ENCODE measurements around the gene ARMC3. TPM values are rescaled to one million over a fixed set of nuclear protein-coding genes. Genes with fewer than 3 reads are reported as not detected.
A peak's percentile ranks its signal among the peaks of the same experiment; 100 is the strongest.
"Not testable (repeated sequence)": the region's sequence is repeated elsewhere in the genome, so short reads cannot be mapped to it uniquely, and the experiment has no call there.

ARMC3 gene
- total RNA-seq, 1 experiment from 2014 or later: not detected

DNA sequence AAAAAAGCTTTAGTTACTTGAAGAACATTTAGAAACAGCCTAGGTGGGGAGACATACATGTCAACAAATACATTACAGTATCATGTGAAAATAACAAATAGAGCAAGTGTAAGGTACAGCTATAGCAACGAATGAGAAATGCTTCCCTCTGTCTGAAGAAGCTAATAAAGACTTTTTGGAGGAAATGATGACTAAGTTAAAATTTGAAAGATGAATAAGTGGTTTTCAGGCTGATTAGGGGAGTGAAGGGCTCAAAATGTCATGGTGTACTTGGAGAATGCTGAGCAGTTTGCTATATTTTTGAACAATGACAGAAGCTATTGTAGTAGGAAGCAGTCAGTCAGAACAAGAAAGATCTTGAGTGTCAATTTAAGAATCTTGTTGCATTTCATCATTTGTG, 2.8 kb upstream of the ARMC3 start:
- DNase-seq (ENCODE audit: low read depth): no peak

DNA sequence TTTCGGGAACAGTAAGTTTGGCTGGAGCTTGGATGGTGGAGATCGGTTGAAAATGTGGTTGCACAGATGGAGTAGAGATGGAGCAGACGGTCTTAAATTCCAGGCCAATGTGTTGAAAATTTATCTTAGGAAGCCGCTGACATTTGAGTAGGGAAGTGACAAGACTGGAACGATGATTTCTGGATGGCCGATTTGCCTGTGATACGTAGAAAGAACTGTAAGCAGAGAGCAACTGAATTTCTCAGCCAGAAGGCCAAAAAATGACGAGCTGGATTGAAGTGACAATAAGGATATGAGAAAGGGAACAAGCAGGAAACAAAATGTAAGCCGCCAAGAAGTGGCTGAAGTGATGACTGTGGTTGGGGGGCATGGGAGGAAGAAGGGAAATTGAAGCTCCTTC, 687 bp upstream of the ARMC3 start:
- DNase-seq (ENCODE audit: low read depth): no peak

DNA sequence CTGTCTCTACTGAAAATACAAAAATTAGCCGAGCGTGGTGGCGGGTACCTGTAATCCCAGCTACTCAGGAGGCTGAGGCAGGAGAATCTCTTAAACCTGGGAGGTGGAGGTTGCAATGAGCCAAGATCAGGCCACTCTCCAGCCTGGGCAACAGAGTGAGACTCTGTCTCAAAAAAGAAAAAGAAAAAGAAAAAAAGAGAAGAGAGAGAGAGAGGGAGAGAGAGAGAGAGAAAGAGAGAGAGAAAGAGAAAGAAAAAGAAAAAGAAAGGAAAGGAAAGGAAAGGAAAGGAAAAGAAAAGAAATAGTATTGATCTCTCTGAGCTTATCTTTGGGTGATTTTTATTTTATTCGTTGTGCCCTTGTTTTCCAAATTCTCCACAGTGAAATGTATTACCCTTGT, 1.2 kb downstream of the ARMC3 start:
- not testable (repeated sequence) for DNase-seq (ENCODE audit: low read depth)

DNA sequence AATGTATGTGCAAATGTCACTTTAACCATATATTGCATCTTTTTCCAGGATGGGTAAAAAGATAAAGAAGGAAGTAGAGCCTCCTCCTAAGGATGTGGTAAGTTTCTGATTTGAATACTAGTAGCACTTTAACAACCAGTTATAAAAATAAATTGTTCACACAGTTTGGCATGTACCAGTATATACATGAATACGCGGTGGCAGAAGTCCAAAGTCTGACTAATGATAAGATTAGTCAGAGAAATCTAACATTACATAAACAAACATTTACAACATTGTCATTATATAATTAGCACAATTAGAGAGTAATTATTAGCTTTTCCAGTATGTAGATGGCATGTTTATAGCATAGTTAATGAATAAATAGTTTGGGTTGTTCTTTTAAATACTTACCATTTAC, 4.1 kb downstream of the ARMC3 start:
- peak; percentile 8 for DNase-seq (ENCODE audit: low read depth)

DNA sequence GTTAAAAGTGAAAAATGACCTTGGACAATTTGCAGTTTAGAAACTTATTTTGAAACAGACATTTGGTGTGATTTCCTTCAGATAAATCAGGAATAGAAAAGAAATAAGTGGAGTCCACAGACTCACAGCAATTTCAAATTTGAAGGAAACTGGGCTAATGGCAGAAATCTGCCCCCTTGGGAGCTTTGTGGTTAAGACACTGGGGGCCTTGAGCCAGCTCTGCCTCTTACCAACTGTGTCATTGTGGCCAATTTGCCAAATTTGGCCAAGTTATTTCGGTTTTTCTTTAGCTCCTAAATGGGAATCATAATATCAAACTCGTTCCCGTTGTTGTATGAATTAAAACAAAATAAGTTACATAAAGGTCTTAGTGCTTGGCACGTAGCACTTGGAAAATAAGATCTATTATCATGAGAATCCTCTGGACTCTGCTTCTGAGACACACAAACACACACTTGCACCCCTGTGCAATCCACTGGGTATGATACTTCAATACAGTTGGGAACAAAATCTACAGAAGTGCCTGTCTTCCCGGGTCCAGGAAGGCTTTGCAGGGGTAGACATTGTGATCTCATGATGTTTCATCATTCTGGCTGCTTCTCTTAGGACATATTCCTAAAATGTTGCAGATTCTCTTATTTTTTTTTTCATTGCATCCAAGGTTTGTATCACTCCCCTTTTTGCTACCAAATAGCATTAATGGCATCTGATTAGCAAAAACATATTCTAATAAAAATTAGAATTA, 4.9 kb downstream of the ARMC3 start:
- DNase-seq (ENCODE audit: low read depth): no peak

DNA sequence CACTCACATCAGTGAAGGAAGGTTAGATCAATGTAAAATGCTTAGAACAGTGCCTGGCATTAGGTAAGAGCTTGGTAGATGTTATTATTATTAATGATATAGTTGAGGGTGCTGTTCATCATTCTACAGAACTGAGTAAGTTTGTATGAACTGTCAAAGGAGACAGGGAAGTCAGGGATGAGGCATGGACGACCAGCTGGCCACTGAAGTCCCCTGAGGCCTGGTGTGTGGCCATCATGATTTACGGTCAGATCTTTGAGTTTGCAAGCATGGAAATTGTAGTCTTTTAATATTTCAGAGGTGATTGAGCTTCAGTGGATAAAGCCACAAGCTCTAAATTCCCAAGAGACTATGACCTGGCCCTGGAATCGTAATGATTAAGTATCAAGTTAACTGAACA, 6.9 kb downstream of the ARMC3 start:
- no peak for DNase-seq (ENCODE audit: low read depth)

DNA sequence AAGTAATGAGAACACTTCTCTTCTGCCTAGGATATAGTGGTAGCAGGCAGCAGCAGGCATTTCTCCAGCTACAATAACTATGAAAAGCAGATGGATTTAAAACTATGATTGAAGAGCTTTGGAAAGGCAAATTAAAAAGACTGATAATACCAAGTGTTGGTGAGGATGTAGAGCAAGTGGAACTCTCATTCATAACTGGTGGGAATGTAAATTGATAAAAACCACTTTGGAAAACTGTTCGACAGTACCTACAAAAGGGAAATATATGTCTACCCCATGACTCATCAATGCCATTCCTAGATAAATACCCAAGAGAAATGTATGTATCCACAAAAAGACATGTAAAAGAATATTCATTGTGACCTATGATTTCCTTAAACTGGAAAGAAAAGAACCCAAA, 14.6 kb downstream of the ARMC3 start:
- DNase-seq (ENCODE audit: low read depth): no peak

DNA sequence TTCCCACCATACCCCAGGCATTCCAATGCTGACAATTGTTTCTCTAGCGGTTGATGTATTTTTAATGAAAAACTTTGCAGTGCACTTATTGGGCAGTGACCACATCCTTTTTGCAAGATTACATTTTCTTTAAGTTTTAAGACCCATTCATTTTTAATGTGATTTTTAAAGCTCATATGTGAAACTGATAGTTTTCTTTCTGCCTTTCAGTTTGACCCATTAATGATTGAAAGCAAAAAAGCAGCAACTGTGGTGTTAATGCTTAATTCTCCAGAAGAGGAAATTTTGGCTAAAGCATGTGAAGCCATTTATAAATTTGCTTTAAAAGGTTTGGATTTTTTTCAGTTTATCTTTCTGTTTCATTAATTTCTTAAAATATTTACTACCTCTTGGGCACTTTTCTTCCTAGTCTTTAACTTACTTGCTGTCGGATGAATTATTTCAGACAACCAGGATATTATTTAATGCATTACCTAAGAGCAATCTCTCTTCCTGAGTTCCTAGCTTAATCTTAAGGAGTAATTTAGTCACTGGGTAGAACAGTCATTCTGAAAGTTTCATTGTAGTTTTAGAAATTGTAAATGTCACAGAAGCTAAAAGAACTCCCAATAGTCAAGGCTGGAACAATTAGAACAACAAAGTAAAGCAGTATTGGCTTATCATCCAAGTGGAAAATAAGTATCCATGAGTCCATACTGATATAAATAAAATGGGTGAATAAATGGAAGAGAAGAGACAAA, 18.3 kb downstream of the ARMC3 start:
- DNase-seq (ENCODE audit: low read depth): no peak

DNA sequence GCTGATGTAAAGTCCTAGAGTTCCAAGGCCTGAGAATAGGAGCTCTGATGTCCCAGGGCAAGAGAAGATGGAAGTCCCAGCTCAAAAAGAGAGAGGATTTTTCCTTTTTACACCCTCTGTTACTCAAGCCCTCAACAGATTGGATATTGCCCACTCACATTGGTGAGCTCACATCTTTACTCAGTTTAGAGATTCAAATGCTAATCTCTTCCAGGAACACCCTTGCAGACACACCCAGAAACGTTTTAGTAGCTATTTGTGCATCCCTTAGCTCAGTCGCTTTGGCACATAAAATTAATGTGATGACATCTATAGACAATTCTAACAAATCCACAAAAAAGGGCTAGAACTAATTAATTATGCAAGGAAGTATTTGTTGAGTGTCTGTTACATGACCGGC, 27.1 kb downstream of the ARMC3 start:
- DNase-seq (ENCODE audit: low read depth): no peak

DNA sequence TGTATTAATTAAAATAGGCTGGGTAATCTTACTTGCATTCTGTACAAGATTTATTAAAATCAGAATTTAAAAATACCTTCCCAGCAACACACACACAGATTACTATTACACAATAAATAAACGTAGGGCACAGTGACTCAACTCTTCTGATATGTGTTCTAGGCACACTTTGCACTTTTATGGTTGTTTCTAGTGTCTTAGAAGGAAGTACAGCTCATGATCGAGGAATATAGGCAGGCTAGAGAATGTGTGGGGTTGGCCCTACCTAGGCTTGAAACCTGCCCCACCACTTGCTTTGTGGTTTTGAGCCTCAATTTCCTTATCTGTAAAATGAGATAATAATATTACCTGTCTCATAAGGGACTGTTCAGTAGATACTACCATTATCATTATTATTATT, 30.5 kb downstream of the ARMC3 start:
- no peak for DNase-seq (ENCODE audit: low read depth)

DNA sequence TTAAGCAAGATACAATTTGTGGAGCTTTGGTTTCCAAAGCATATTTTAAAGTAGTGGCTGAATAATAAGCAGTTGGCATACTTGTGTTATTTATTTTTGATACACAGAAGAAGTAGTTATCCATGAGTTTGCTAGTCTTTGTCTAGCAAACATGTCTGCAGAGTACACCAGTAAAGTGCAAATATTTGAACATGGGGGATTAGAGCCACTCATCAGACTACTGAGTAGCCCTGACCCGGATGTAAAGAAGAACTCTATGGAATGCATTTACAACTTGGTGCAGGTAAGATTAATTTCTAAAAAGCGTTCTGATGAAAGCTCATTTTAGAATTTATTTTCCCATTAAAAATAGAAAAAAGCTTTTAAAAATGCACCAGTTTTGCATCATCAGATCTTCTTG, 31.4 kb downstream of the ARMC3 start:
- DNase-seq (ENCODE audit: low read depth): no peak

DNA sequence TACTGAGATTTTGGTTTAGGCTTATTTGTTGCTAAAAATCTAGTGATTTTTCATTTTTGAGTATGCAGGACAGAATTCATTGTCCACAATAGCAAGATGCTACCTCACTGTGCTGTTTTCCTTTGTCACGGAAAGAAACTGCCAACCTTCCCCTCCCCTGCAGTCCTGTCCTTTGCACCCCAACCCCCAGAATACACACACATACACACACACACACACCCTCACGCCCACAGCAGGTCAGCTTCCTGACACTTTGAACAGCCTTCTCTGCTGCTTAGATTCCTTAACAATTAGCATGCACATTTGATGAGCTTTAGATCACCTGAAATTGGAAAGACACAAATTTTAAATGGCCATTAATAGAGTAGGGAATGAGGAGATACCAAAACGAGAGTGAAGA, 32.1 kb downstream of the ARMC3 start:
- no peak for DNase-seq (ENCODE audit: low read depth)

DNA sequence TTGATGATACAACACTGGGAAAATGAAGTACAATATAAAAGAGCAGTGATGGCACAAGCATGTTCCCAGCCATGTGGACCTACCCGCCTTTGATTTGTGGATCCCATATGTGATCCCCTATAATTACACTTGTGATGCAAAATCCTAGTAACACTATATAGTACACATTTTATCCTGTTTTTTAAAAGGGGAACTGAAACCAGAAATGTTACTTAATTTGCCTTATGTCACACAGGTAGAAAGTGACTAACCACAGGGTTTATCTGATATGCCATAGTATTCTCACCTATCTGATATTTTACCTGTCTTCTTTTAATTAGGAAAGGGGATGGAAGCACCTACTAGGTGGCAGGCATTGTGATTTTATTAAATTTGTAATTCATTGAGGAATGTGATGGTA, 35.0 kb downstream of the ARMC3 start:
- DNase-seq (ENCODE audit: low read depth): no peak

DNA sequence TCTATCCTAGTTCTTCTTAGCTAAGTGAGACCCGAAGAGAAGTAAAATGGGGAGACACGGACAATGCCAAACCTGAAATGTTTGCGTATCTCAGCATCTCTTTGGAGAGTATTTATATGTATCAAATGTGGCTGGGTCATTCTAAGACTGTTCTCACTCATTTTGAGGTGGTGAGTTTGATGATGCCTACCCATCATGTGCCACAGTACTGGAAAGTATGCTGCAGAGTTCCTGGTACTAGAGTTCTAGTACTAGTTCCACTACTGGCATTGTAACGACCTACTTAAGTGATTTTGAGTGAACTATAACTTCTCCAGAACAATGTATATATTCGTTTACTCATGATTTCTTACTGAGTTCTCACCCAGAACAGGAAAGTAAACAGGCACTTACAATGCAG, 41.9 kb downstream of the ARMC3 start:
- DNase-seq (ENCODE audit: low read depth): no peak

DNA sequence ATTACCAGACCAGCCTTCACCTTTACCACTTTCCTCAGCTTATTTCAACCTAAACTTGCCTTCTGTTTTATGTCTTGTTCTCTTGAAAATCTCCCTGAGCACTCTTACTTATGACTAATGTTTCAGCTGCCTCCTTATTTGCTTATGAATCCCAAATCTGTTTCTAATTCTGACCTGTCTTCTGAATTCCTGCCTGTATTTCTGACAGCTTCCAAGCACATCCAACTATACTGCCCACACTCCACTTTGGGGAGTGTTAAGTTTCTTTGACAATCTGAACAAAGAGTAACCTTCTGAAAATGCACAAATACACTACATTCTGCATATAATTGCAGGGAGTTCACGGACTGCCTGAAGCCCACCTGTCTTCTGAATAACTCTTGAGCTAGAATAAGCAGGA, 48.7 kb downstream of the ARMC3 start:
- no peak for DNase-seq (ENCODE audit: low read depth)

DNA sequence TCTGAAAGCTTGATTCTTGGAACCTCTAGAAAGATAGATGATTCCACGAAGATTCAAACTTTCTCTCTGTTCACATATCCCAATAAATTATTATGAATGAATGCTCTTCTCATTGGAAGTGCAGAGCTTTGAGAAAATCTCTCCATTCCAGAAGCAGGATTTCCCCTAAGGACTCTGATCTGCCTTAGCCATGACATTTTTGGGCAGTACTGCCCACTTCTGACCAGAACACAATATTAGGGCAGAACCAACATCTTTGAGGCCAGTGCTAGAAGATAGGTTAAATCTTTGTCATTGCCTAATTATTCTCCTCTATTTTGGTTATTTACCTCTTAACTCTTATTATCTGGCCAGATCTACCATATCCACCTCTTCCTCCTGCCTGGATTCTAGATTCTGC, 49.9 kb downstream of the ARMC3 start:
- no peak for DNase-seq (ENCODE audit: low read depth)

DNA sequence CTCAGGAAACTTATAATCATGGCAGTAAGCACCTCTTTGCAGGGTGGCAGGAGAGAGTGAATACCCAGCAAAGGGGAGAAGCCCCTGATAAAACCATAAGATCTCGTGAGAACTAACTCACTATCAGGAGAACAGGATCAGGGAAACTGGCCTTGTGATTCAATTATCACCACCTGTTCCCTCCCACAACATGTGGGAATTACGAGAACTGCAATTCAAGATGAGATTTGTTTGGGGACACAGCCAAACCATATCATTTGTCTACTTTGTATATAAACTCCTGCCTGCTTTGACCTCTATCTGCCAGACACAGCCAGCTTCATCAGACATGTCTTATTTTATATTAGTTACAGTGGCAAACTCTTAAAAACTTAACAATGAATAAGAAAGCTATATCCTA, 50.4 kb downstream of the ARMC3 start:
- no peak for DNase-seq (ENCODE audit: low read depth)

DNA sequence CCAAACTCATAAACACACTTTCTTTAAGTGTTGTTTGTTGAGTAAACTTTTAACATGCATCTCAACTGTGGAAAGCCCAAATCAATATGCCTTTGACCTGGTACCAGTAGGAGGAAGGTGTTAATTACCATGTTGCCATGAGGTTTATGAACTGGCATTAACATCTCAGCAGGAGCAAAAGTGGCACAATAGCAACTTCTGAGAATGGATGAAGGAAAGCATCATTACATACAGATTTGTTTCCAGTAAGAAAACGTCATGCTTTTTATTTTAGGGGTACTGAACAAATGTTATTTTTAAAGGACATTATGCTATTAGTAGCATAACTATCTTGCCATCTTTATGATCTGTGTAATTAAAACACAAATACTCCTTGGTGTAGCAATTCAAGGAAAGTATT, 51.1 kb downstream of the ARMC3 start:
- DNase-seq (ENCODE audit: low read depth): no peak

DNA sequence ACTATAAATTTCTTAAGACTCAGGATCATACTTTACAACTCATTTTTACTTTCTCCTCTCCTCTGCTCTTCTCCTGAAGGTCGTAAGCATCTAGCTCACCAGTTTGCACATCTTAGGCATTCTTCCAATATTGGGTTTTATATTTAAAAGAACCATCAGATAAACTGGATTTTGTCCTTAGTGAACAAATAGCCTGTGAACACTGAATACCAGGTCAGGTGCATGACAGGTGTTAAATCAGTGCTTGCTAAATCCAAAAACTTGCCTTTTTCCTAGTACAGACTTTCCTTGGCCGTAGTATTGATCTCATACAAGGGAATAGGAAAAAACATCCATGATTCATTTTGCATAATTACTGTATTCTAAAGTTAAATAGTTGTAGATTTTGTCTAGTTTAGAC, 53.0 kb downstream of the ARMC3 start:
- no peak for DNase-seq (ENCODE audit: low read depth)

DNA sequence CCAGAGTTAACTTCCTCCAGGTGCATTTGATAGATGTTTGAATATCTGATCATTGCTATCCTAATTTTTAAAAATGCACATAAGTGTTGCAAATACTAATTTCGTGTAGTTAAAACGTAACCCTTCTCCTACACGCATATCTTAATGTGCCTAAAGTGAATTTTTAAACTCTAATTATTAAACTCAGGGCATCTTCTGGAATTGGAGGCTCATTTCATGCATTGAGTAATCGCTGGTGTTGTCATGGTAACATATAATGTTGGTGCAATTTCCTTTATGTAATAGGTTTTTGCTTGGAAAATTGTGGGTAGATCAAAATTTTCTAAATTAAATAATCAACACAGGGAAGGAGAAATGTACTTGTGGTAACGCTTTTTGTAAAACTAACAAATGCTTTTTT, 56.2 kb downstream of the ARMC3 start:
- no peak for DNase-seq (ENCODE audit: low read depth)

DNA sequence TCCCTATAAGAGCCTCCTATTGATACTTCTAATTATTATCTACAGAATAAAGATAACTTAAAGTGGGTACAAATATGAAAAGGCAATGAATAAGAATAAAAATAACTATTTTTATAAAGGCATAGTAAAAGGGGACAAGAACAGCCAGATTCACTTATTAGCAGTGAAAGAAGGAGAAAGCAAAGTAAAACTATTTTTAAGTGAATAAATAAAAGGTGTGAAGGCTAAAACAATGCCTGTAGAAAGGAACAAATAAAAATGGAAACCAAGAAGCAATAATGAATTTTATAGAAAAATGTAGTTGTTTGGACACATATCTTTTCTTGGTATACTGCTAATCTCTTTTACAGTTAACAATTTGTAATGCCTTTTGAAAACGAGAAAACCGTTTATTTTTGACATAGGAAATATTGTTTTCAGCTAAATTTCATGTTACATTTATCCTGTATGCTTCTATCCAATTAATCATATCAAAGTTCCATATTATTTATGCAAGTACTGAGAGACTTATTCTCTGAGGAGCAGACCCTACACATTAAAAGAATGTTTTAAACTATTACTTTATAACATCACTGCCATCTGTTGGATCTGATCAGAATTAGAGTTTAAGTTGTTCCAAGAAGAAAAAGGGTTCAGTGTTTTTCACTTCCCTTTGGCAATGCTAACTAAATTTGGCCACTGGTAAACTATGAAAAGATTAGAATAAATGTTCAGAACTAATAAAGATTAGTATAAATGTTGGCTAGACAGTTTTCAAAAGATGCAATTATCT, 59.1 kb downstream of the ARMC3 start:
- peak; percentile 18 for DNase-seq (ENCODE audit: low read depth)

DNA sequence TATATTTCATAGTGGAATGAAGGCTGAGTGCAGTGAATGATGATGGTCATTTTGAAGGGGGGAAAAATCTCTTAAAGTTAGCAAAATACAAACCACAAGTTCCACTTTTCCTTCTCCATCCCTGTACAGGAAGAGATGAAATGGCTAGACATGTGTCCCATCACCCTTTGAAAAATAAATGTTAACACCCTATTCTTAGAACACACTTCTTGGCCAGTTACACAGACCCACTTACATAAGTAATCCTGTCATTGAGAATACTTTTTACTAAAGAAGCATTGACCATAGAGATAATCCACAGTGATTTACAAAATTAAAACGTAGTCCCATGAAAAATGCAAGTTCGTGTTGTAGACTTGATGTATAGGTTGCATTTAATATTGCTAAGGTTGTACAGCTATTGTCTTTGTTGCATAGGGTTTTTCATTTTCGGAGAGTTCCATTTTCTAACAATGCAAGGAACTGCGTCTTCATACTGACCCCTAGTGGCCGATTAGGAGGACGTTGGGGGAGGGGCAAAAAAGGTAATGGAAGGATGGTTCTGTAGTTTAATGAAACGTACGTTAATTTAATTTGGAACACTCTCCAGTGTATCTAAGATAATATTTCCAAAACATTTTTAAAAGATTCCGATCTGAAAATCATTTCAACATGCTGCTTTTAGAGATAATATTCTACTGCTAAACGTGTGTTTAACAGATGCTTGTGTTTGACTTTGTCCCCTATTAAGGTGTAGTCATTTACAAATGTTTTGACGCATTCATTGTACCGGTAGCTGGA, 60.9 kb downstream of the ARMC3 start:
- DNase-seq (ENCODE audit: low read depth): peak; percentile 39

Measured in HT1080 (cell line).